ENCODE results near the gene IMMP2L. TPM values are rescaled to one million over a fixed set of nuclear protein-coding genes. Genes with fewer than 3 reads are reported as not detected.

IMMP2L gene
- total and polyA plus RNA-seq, 2 donors (not counting 3 experiments of a cell fraction or from before 2014, with no cell fraction given): 9.9 to 11.8 TPM

DNA sequence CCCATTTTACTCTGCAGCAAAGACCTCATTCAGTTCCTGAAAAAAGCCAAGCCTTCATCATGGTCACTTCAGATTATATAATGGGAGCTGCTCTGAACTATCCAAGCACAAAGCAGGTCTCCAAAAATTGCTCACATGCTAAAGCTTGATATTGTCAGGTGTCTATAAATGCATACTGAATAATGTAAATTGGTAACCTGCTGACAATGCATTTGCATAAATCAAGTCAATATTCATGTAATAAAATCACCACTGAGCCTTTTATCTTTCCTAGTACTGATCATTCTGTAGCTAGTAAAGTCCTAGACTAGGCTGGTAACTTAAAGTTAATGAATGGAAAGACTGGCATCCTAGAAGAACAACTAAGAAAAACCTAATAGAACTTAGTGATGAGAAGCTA is 188.3 kb downstream of the IMMP2L start:
- no peak for DNase-seq (ENCODE audit: low read depth, low spot score)
- Histone ChIP-seq H3K9me1 (replicated peaks; ENCODE audit: control insufficient read depth, extremely low read depth, insufficient read depth, low read length) (no peaks in the 10 kb centered on the region), H3K79me2 (ENCODE audit: control insufficient read depth, insufficient read depth, low read length) (no peaks in the 10 kb centered on the region), H3K9me3 (replicated peaks; ENCODE audit: control insufficient read depth, insufficient read depth, low read length) (no peaks in the 10 kb centered on the region), H3K27me3 (ENCODE audit: control insufficient read depth in 2 of 2, insufficient read depth in 2 of 2, low read length in 2 of 2) (no peaks in the 10 kb centered on the region), H3K9ac (replicated peaks; ENCODE audit: extremely low read depth, insufficient read depth, low read length) (no peak overlapping the region), H3K4me2 (ENCODE audit: insufficient read depth, low read length) (no peak overlapping the region), H3K4me3 (replicated peaks in 1 of 3; ENCODE audit: insufficient read depth in 1 of 3, low read depth in 1 of 3, low read length in 3 of 3) (no peak overlapping the region), H2AFZ (ENCODE audit: low read depth, low read length) (no peak overlapping the region), H3K27ac (ENCODE audit: insufficient read depth, low read depth, low read length) (no peak overlapping the region), H3K4me1 (ENCODE audit: control insufficient read depth, extremely low read depth, insufficient read depth, low read length) (no peaks in the 10 kb centered on the region), H4K20me1 (replicated peaks; ENCODE audit: control insufficient read depth, extremely low read depth, insufficient read depth, low read length) (no peaks in the 10 kb centered on the region), H3K36me3 (ENCODE audit: control insufficient read depth in 2 of 2, extremely low read depth in 1 of 2, insufficient read depth in 2 of 2, low read length in 2 of 2) (no peaks in the 10 kb centered on the region)
- dilution Hi-C loops (cut with MboI; ENCODE audit: extremely low pct_ligation_motif_present, low sequenced_read_pairs) (no loop called here), intact Hi-C loops (cut with micrococcal nuclease) (no loop called here)
- CTCF ChIA-PET: interaction anchor here (0.8 to 1.6 kb wide), 3 partner anchors 10 to 291 kb away, joined by 3 to 8 read pairs (median 4); no protein-coding TSS in a partner anchor
- POLR2A ChIA-PET: no interaction called here
- peak; percentile 12 for FAIRE-seq
- BruUV-seq (replicated peaks): no TSS peak
- no peak for TF ChIP-seq GATA2 (IDR thresholded peaks at IDR 0.05; ENCODE audit: insufficient read depth, insufficient read length, low read depth, low read length)
- TF ChIP-seq, protein P1, sequence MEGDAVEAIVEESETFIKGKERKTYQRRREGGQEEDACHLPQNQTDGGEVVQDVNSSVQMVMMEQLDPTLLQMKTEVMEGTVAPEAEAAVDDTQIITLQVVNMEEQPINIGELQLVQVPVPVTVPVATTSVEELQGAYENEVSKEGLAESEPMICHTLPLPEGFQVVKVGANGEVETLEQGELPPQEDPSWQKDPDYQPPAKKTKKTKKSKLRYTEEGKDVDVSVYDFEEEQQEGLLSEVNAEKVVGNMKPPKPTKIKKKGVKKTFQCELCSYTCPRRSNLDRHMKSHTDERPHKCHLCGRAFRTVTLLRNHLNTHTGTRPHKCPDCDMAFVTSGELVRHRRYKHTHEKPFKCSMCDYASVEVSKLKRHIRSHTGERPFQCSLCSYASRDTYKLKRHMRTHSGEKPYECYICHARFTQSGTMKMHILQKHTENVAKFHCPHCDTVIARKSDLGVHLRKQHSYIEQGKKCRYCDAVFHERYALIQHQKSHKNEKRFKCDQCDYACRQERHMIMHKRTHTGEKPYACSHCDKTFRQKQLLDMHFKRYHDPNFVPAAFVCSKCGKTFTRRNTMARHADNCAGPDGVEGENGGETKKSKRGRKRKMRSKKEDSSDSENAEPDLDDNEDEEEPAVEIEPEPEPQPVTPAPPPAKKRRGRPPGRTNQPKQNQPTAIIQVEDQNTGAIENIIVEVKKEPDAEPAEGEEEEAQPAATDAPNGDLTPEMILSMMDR (IDR thresholded peaks at IDR 0.05; ENCODE audit: extremely low read depth in 1 of 2, insufficient read depth in 1 of 2, low read depth in 1 of 2, low read length in 2 of 2): no peak
- TF ChIP-seq EZH2 (IDR thresholded peaks at IDR 0.05; ENCODE audit: borderline replicate concordance, low read depth, low read length, severe bottlenecking): no peak
- no peak for TF ChIP-seq FOS (IDR thresholded peaks at IDR 0.05; ENCODE audit: borderline replicate concordance, insufficient read depth, low read length)
- no peak for TF ChIP-seq POLR2A (IDR thresholded peaks at IDR 0.05; ENCODE audit: low read depth, low read length)
- TF ChIP-seq, protein P2, sequence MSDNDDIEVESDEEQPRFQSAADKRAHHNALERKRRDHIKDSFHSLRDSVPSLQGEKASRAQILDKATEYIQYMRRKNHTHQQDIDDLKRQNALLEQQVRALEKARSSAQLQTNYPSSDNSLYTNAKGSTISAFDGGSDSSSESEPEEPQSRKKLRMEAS (IDR thresholded peaks at IDR 0.05; ENCODE audit: insufficient read depth, insufficient read length): no peak
- no peak for TF ChIP-seq POLR2AphosphoS5 (IDR thresholded peaks at IDR 0.05; ENCODE audit: insufficient read depth, low read depth, low read length)
- no peak for TF ChIP-seq MYC (IDR thresholded peaks at IDR 0.05; ENCODE audit: low read depth, low read length)
- TF ChIP-seq JUN (IDR thresholded peaks at IDR 0.05; ENCODE audit: borderline replicate concordance, insufficient read depth, insufficient read length, low read depth): no peak
